Measurements from ENCODE around the gene MSH6. TPM values are rescaled to one million over a fixed set of nuclear protein-coding genes. Genes with fewer than 3 reads are reported as not detected.

Gene MSH6
- total and polyA plus RNA-seq, 2 of the 13 experiments (the other 11 are each of a cell fraction or from before 2014, with no cell fraction given): 20.8 to 113 TPM

DNA sequence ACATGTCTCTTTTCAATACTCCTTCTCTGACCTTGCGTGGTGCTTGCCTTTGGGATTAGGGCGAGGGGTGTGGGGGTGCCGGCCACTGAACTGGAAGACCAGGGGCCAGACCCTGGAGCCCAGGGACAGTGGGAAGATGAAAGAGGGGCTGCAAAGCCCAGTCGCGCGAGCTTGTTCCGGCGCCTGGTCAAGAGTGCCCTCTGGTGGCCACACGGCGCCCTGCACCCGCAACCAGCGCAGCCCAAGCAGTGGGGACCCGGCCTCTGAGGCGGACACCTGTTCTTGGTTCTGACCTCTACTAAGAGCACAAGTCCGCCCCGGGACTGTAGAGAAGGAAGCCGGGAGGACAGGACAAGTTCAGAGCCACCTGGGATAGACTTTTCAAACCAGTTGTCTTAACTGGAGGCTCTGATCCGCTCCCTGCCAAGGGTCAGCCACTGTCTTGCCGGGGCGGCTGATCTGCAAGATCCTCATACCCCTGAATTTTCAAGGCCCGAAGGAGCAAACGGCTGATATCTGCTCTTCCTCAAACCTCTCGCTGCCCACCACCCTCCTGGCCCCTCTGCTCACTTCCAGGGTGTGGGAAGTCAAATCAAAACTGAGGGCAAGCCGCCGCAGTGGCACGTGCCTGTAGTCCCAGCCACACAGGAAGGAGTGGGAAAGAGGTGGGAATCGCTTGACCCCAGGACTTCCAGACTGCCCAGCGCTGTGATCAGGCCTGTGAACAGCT lies 14.9 kb upstream of the MSH6 start (continued):
- TF ChIP-seq, protein P1, sequence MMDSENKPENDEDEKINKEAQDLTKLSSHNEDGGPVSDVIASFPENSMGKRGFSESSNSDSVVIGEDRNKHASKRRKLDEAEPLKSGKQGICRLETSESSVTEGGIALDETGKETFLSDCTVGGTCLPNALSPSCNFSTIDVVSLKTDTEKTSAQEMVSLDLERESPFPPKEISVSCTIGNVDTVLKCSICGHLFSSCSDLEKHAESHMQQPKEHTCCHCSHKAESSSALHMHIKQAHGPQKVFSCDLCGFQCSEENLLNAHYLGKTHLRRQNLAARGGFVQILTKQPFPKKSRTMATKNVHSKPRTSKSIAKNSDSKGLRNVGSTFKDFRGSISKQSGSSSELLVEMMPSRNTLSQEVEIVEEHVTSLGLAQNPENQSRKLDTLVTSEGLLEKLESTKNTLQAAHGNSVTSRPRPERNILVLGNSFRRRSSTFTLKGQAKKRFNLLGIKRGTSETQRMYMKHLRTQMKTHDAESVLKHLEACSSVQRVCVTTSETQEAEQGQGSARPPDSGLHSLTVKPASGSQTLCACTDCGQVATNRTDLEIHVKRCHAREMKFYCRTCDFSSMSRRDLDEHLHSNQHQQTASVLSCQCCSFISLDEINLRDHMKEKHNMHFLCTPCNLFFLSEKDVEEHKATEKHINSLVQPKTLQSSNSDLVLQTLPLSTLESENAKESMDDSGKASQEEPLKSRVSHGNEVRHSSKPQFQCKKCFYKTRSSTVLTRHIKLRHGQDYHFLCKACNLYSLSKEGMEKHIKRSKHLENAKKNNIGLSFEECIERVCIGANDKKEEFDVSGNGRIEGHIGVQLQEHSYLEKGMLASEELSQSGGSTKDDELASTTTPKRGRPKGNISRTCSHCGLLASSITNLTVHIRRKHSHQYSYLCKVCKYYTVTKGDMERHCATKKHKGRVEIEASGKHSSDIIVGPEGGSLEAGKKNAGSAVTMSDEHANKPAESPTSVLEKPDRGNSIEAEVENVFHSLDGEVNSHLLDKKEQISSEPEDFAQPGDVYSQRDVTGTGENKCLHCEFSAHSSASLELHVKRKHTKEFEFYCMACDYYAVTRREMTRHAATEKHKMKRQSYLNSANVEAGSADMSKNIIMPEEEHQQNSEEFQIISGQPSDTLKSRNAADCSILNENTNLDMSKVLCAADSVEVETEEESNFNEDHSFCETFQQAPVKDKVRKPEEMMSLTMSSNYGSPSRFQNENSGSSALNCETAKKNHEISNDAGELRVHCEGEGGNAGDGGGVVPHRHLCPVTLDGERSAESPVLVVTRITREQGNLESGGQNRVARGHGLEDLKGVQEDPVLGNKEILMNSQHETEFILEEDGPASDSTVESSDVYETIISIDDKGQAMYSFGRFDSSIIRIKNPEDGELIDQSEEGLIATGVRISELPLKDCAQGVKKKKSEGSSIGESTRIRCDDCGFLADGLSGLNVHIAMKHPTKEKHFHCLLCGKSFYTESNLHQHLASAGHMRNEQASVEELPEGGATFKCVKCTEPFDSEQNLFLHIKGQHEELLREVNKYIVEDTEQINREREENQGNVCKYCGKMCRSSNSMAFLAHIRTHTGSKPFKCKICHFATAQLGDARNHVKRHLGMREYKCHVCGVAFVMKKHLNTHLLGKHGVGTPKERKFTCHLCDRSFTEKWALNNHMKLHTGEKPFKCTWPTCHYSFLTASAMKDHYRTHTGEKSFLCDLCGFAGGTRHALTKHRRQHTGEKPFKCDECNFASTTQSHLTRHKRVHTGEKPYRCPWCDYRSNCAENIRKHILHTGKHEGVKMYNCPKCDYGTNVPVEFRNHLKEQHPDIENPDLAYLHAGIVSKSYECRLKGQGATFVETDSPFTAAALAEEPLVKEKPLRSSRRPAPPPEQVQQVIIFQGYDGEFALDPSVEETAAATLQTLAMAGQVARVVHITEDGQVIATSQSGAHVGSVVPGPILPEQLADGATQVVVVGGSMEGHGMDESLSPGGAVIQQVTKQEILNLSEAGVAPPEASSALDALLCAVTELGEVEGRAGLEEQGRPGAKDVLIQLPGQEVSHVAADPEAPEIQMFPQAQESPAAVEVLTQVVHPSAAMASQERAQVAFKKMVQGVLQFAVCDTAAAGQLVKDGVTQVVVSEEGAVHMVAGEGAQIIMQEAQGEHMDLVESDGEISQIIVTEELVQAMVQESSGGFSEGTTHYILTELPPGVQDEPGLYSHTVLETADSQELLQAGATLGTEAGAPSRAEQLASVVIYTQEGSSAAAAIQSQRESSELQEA (CRISPR knock-in tag; IDR thresholded peaks at IDR 0.05; ENCODE audit: not compliant biosample characterization): no peak
- TF ChIP-seq, protein P2, sequence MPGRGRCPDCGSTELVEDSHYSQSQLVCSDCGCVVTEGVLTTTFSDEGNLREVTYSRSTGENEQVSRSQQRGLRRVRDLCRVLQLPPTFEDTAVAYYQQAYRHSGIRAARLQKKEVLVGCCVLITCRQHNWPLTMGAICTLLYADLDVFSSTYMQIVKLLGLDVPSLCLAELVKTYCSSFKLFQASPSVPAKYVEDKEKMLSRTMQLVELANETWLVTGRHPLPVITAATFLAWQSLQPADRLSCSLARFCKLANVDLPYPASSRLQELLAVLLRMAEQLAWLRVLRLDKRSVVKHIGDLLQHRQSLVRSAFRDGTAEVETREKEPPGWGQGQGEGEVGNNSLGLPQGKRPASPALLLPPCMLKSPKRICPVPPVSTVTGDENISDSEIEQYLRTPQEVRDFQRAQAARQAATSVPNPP (CRISPR knock-in tag; IDR thresholded peaks at IDR 0.05): no peak
- TF ChIP-seq, protein P3, sequence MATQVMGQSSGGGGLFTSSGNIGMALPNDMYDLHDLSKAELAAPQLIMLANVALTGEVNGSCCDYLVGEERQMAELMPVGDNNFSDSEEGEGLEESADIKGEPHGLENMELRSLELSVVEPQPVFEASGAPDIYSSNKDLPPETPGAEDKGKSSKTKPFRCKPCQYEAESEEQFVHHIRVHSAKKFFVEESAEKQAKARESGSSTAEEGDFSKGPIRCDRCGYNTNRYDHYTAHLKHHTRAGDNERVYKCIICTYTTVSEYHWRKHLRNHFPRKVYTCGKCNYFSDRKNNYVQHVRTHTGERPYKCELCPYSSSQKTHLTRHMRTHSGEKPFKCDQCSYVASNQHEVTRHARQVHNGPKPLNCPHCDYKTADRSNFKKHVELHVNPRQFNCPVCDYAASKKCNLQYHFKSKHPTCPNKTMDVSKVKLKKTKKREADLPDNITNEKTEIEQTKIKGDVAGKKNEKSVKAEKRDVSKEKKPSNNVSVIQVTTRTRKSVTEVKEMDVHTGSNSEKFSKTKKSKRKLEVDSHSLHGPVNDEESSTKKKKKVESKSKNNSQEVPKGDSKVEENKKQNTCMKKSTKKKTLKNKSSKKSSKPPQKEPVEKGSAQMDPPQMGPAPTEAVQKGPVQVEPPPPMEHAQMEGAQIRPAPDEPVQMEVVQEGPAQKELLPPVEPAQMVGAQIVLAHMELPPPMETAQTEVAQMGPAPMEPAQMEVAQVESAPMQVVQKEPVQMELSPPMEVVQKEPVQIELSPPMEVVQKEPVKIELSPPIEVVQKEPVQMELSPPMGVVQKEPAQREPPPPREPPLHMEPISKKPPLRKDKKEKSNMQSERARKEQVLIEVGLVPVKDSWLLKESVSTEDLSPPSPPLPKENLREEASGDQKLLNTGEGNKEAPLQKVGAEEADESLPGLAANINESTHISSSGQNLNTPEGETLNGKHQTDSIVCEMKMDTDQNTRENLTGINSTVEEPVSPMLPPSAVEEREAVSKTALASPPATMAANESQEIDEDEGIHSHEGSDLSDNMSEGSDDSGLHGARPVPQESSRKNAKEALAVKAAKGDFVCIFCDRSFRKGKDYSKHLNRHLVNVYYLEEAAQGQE (IDR thresholded peaks at IDR 0.05; ENCODE audit: borderline replicate concordance in 1 of 2, low read depth in 1 of 2, low read length in 2 of 2): no peak
- TF ChIP-seq, protein P4, sequence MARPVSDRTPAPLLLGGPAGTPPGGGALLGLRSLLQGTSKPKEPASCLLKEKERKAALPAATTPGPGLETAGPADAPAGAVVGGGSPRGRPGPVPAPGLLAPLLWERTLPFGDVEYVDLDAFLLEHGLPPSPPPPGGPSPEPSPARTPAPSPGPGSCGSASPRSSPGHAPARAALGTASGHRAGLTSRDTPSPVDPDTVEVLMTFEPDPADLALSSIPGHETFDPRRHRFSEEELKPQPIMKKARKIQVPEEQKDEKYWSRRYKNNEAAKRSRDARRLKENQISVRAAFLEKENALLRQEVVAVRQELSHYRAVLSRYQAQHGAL (CRISPR knock-in tag; IDR thresholded peaks at IDR 0.05; ENCODE audit: not compliant biosample characterization): no peak
- TF ChIP-seq, protein P5, sequence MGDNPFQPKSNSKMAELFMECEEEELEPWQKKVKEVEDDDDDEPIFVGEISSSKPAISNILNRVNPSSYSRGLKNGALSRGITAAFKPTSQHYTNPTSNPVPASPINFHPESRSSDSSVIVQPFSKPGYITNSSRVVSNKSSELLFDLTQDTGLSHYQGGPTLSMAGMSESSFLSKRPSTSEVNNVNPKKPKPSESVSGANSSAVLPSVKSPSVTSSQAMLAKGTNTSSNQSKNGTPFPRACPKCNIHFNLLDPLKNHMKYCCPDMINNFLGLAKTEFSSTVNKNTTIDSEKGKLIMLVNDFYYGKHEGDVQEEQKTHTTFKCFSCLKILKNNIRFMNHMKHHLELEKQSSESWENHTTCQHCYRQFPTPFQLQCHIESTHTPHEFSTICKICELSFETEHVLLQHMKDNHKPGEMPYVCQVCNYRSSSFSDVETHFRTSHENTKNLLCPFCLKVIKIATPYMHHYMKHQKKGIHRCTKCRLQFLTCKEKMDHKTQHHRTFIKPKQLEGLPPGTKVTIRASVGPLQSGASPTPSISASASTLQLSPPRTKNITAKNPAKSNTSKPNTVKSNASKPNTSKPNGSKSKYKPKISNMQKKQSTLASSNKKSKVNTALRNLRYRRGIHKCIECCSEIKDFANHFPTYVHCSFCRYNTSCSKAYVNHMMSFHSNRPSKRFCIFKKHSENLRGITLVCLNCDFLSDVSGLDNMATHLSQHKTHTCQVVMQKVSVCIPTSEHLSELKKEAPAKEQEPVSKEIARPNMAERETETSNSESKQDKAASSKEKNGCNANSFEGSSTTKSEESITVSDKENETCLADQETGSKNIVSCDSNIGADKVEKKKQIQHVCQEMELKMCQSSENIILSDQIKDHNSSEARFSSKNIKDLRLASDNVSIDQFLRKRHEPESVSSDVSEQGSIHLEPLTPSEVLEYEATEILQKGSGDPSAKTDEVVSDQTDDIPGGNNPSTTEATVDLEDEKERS (CRISPR knock-in tag; IDR thresholded peaks at IDR 0.05): peak; percentile 61; the same call in 1 of the 2 replicates
- no peak for TF ChIP-seq MAF1 (CRISPR knock-in tag; IDR thresholded peaks at IDR 0.05; ENCODE audit: borderline replicate concordance)
- TF ChIP-seq ZBTB20 (CRISPR knock-in tag; IDR thresholded peaks at IDR 0.05; ENCODE audit: borderline replicate concordance, low read depth): 0 out of 2 replicates have a peak, but pooled peaks have one; percentile 69
